Measurements from ENCODE around the gene BCL11B.
A peak's percentile ranks its signal among the peaks of the same experiment; 100 is the strongest.

The BCL11B gene

DNA sequence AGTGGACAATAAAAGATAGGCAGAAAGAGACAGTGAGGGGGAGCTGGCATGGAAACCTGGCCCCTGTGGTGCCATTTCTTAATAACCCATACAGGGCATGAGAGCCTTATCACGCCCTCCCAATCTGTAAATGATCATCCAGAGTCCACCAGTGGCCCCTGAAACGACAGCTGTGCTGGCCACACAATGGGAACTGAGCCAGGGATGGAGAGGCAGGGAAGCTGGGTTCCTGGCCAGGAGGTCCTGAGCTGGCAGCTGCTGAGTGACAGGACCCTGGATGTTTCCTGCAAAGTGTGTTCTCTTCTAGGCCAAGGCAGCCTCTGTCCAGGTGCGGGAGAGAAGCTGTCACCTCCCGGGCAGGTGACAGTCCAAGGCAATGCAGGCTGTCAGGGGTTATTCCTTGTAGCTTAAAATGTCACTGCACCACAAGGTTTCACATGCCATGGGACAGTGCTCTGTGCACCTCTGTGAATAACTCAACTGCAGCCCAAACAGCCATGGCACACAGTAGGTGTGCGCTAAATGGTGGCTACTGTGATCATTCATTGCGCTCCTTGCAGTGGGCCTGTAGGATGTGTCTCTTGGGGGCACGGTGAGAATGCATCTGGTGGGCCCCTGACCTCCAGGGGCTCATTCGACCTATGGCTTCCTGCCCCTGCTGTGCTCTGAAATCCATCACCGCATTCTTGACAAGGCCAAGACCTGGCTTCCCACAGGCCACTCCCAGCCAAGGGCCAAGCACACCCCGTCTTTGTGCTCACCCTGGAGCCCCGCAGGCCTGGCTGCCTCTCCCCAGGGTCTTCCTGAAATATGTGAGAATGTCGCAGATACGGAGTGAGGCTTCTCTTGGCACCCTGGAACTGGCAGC is 46.3 kb upstream of the BCL11B start:
- no peak overlapping the region for H2BK15ac ChIP-seq (replicated peaks; ENCODE audit: low read depth)
- no peak overlapping the region for H3K4ac ChIP-seq (ENCODE audit: low read depth, low read length)
- H3K4me3 ChIP-seq (ENCODE audit: low read length): no peak overlapping the region
- H3K56ac ChIP-seq (ENCODE audit: low read length): no peak overlapping the region
- H3K36me3 ChIP-seq (ENCODE audit: control insufficient read depth, insufficient read depth, low read length): no peaks in the 10 kb centered on the region
- no peak overlapping the region for H3K27ac ChIP-seq (ENCODE audit: low read depth, low read length)
- no peak overlapping the region for H2AK5ac ChIP-seq (ENCODE audit: low read length)
- no CpG with 5 or more reads among the region's 13 CpGs for WGBS (ENCODE audit: extremely low coverage, insufficient coverage, low lambda C conversion rate)
- H3K4me2 ChIP-seq (ENCODE audit: low read length): no peak overlapping the region
- no peak overlapping the region for H3K18ac ChIP-seq (ENCODE audit: low read length)
- no peak overlapping the region for H2BK5ac ChIP-seq (ENCODE audit: low read length)
- no peak overlapping the region for H3K9ac ChIP-seq (ENCODE audit: low read length)
- H4K8ac ChIP-seq (ENCODE audit: low read depth, low read length): no peak overlapping the region
- peak; percentile 33 for DNase-seq
- no peak overlapping the region for H3K23ac ChIP-seq (ENCODE audit: low read length)
- no peaks in the 10 kb centered on the region for H3K27me3 ChIP-seq (ENCODE audit: insufficient read depth, low read length, poor library complexity)
- no peaks in the 10 kb centered on the region for H3K4me1 ChIP-seq (ENCODE audit: control insufficient read depth, low read depth, low read length)
- no peaks in the 10 kb centered on the region for H3K79me1 ChIP-seq (ENCODE audit: low read length)
- no peak overlapping the region for H2BK120ac ChIP-seq (ENCODE audit: low read depth, low read length)
- no peaks in the 10 kb centered on the region for H3K79me2 ChIP-seq (ENCODE audit: control insufficient read depth, insufficient read depth, low read length)
- no peak overlapping the region for H4K5ac ChIP-seq (ENCODE audit: low read length)

DNA sequence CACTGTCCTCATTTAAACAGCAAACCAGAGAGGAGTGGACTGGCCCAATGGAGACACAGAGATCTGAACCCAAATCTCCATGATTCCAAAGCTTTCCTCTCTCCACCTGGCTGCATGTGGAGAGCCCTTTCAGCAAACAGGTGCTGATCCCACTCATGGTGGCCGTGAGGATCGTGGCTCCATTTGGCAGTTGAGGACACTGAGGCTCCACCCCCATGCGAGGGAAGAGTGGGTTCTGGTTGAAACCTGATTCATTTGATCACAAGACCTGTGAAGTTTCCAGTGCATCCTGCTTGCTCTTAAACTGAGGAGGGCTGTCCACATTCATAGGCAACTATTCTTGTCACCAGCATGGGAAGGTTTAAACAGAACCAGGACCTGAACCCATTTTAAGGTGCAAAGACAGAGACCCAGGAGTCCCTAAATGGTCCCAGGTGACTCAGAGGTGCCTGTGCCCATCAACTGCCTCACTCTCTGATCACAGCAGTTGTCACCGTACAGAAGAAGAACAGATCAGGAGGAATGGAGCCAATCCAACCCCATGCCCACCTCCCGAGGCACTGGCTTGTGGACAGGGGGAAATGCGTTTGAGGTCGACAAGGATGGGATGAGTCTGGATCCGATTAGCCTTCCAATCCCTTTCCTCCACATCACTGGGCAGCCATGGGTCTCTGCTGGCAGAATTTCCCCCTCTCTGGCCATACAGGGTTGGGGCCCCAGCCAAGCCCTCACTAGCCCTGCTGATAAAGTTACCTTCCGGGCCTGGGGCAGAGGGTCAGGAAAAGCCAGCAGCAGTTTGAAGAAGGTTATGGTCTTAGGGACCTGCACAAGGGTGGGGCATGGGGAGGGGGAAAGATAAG is 45.5 kb upstream of the BCL11B start:
- H3K79me2 ChIP-seq (ENCODE audit: control insufficient read depth, insufficient read depth, low read length): no peaks in the 10 kb centered on the region

DNA sequence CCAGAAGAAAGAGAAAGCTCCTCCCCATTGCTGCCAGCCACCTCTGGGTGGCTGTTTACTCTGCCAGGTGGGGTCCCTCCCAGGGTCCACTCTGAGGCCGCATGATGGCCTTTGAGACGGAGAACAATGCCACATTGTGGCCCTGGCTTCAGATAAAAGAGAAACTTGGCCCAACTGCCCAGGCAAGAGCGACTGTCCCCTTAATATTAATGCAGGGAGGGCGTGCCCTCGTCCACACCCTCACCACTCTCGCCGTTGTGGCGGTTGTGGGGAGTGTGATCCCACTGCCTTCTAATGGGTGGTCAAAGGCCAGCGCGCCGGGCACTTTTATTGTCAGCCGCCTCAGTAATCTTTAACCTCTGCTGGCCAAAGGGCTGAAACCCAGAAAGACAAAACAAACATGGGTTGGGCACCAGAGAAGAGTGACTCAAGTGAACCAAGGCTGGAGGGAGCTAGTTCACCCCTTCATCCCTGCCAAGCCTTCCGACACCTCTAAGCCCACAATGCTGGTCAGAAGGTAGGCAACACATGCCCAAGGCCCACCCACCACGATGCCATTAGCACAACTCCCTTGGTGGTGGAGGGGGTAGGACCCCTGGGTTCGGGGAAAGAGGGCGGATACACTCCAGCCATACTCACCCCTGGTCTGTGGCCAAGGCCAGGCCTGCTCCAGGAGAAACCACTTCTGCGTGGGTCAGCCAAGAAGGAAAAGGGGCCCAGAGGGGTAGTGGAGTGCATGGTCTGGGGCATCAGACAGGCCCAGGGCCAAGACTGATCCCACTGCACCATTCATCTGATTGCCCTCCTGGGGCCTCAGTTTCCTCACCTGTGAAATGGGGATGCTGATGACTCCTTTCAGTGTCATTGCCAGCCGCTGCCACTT is 44.5 kb upstream of the BCL11B start:
- Histone ChIP-seq H3K56ac (ENCODE audit: low read length) (no peak overlapping the region), H3K79me1 (ENCODE audit: low read length) (no peaks in the 10 kb centered on the region), H2BK15ac (replicated peaks; ENCODE audit: low read depth) (no peak overlapping the region), H3K27me3 (ENCODE audit: insufficient read depth, low read length, poor library complexity) (no peaks in the 10 kb centered on the region), H3K23ac (ENCODE audit: low read length) (no peak overlapping the region), H2AK5ac (ENCODE audit: low read length) (no peak overlapping the region), H3K4me3 (ENCODE audit: low read length) (no peak overlapping the region), H3K4ac (ENCODE audit: low read depth, low read length) (no peak overlapping the region), H4K5ac (ENCODE audit: low read length) (no peak overlapping the region), H3K4me1 (ENCODE audit: control insufficient read depth, low read depth, low read length) (no peaks in the 10 kb centered on the region), H3K9ac (ENCODE audit: low read length) (no peak overlapping the region), H2BK5ac (ENCODE audit: low read length) (no peak overlapping the region), H2BK120ac (ENCODE audit: low read depth, low read length) (no peak overlapping the region), H3K27ac (ENCODE audit: low read depth, low read length) (no peak overlapping the region), H3K79me2 (ENCODE audit: control insufficient read depth, insufficient read depth, low read length) (no peaks in the 10 kb centered on the region), H3K4me2 (ENCODE audit: low read length) (no peak overlapping the region), H3K36me3 (ENCODE audit: control insufficient read depth, insufficient read depth, low read length) (no peaks in the 10 kb centered on the region), H3K18ac (ENCODE audit: low read length) (no peak overlapping the region), H4K8ac (ENCODE audit: low read depth, low read length) (no peak overlapping the region)
- no CpG with 5 or more reads among the region's 18 CpGs for WGBS (ENCODE audit: extremely low coverage, insufficient coverage, low lambda C conversion rate)
- DNase-seq: no peak

More for the DNA sequence above, 45.5 kb upstream of the BCL11B start:
- Histone ChIP-seq H3K36me3 (ENCODE audit: control insufficient read depth, insufficient read depth, low read length) (no peaks in the 10 kb centered on the region), H3K56ac (ENCODE audit: low read length) (no peak overlapping the region), H3K4me1 (ENCODE audit: control insufficient read depth, low read depth, low read length) (no peaks in the 10 kb centered on the region), H3K4me2 (ENCODE audit: low read length) (no peak overlapping the region), H3K27ac (ENCODE audit: low read depth, low read length) (no peak overlapping the region), H2BK5ac (ENCODE audit: low read length) (no peak overlapping the region), H3K23ac (ENCODE audit: low read length) (no peak overlapping the region), H3K27me3 (ENCODE audit: insufficient read depth, low read length, poor library complexity) (no peaks in the 10 kb centered on the region), H3K9ac (ENCODE audit: low read length) (no peak overlapping the region), H3K18ac (ENCODE audit: low read length) (no peak overlapping the region), H3K79me1 (ENCODE audit: low read length) (no peaks in the 10 kb centered on the region), H3K4ac (ENCODE audit: low read depth, low read length) (no peak overlapping the region), H4K5ac (ENCODE audit: low read length) (no peak overlapping the region), H2BK15ac (replicated peaks; ENCODE audit: low read depth) (no peak overlapping the region), H3K4me3 (ENCODE audit: low read length) (no peak overlapping the region), H4K8ac (ENCODE audit: low read depth, low read length) (no peak overlapping the region), H2AK5ac (ENCODE audit: low read length) (no peak overlapping the region), H2BK120ac (ENCODE audit: low read depth, low read length) (no peak overlapping the region)
- WGBS (ENCODE audit: extremely low coverage, insufficient coverage, low lambda C conversion rate): no CpG with 5 or more reads among the region's 9 CpGs
- no peak for DNase-seq

DNA sequence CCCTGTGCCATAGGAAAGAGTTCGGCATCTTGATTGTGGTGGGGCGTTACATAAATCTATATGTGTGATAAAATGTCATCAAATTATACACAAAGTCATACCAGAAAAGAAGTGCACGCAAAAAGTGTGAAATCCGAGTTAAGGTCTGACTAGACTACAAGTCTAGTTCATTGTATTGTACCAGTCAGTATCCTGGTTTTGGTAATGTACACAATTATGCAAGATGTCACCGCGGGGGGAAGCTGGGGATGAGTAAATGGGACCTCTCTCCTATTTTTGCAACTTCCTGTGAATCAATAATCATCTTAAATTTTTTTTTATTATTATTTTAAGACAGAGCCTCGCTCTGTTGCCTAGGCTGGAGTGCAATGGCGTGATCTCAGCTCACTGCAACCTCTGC is 43.2 kb upstream of the BCL11B start:
- no peak overlapping the region for H2AK5ac ChIP-seq (ENCODE audit: low read length)
- no peaks in the 10 kb centered on the region for H3K79me2 ChIP-seq (ENCODE audit: control insufficient read depth, insufficient read depth, low read length)
- WGBS (ENCODE audit: extremely low coverage, insufficient coverage, low lambda C conversion rate): no CpG with 5 or more reads among the region's 8 CpGs
- no peak overlapping the region for H3K56ac ChIP-seq (ENCODE audit: low read length)
- H3K36me3 ChIP-seq (ENCODE audit: control insufficient read depth, insufficient read depth, low read length): no peaks in the 10 kb centered on the region
- no peaks in the 10 kb centered on the region for H3K4me1 ChIP-seq (ENCODE audit: control insufficient read depth, low read depth, low read length)
- no peak overlapping the region for H2BK15ac ChIP-seq (replicated peaks; ENCODE audit: low read depth)
- H3K18ac ChIP-seq (ENCODE audit: low read length): no peak overlapping the region
- H4K8ac ChIP-seq (ENCODE audit: low read depth, low read length): no peak overlapping the region
- H3K9ac ChIP-seq (ENCODE audit: low read length): no peak overlapping the region
- H3K4ac ChIP-seq (ENCODE audit: low read depth, low read length): no peak overlapping the region
- H3K27ac ChIP-seq (ENCODE audit: low read depth, low read length): no peak overlapping the region
- no peak overlapping the region for H3K23ac ChIP-seq (ENCODE audit: low read length)
- no peak overlapping the region for H2BK5ac ChIP-seq (ENCODE audit: low read length)
- H4K5ac ChIP-seq (ENCODE audit: low read length): no peak overlapping the region
- no peak overlapping the region for H2BK120ac ChIP-seq (ENCODE audit: low read depth, low read length)
- no peak overlapping the region for H3K4me3 ChIP-seq (ENCODE audit: low read length)
- DNase-seq: no peak
- no peaks in the 10 kb centered on the region for H3K27me3 ChIP-seq (ENCODE audit: insufficient read depth, low read length, poor library complexity)
- no peaks in the 10 kb centered on the region for H3K79me1 ChIP-seq (ENCODE audit: low read length)
- H3K4me2 ChIP-seq (ENCODE audit: low read length): no peak overlapping the region

DNA sequence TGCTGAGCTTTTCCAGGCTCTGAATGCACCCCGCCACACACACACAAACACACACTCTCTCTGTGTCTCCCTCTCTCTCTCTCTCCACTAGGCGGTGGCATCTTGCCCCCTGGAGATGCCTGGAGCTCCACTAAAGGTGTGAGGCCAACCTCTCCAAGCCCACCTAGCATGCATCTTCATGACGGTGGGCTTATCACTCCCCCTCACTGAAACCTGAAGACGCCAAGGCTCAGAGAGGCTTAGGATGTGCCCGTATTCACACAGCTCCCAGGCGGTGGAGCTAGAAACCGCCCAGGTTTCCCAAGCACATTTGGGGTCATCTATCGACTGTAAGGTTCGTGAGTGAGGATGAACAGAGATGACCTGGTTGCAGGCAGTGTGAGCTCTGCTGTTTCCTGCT is 42.6 kb upstream of the BCL11B start:
- DNase-seq: no peak

More for the DNA sequence above, 42.6 kb upstream of the BCL11B start:
- Histone ChIP-seq H3K27ac (ENCODE audit: low read depth, low read length) (no peak overlapping the region), H2BK120ac (ENCODE audit: low read depth, low read length) (no peak overlapping the region), H3K18ac (ENCODE audit: low read length) (no peak overlapping the region), H3K27me3 (ENCODE audit: insufficient read depth, low read length, poor library complexity) (no peaks in the 10 kb centered on the region), H3K4me2 (ENCODE audit: low read length) (no peak overlapping the region), H3K23ac (ENCODE audit: low read length) (no peak overlapping the region), H4K5ac (ENCODE audit: low read length) (no peak overlapping the region), H2BK5ac (ENCODE audit: low read length) (no peak overlapping the region), H2BK15ac (replicated peaks; ENCODE audit: low read depth) (no peak overlapping the region), H3K4ac (ENCODE audit: low read depth, low read length) (no peak overlapping the region), H3K36me3 (ENCODE audit: control insufficient read depth, insufficient read depth, low read length) (no peaks in the 10 kb centered on the region), H3K9ac (ENCODE audit: low read length) (no peak overlapping the region), H3K79me2 (ENCODE audit: control insufficient read depth, insufficient read depth, low read length) (no peaks in the 10 kb centered on the region), H3K4me1 (ENCODE audit: control insufficient read depth, low read depth, low read length) (no peaks in the 10 kb centered on the region), H3K79me1 (ENCODE audit: low read length) (no peaks in the 10 kb centered on the region), H4K8ac (ENCODE audit: low read depth, low read length) (no peak overlapping the region), H2AK5ac (ENCODE audit: low read length) (no peak overlapping the region), H3K4me3 (ENCODE audit: low read length) (no peak overlapping the region), H3K56ac (ENCODE audit: low read length) (no peak overlapping the region)
- no CpG with 5 or more reads among the region's 9 CpGs for WGBS (ENCODE audit: extremely low coverage, insufficient coverage, low lambda C conversion rate)
